Globus pallidus (tissue), 1 donor: Measurements from ENCODE around the gene KLF13.

ENCODE experiments used
- DNase-seq: peaks from one replicate; pipeline ENCODE4 v3.0.0-alpha.2; 2015; ENCODE audit warnings: low spot score

Gene KLF13

DNA sequence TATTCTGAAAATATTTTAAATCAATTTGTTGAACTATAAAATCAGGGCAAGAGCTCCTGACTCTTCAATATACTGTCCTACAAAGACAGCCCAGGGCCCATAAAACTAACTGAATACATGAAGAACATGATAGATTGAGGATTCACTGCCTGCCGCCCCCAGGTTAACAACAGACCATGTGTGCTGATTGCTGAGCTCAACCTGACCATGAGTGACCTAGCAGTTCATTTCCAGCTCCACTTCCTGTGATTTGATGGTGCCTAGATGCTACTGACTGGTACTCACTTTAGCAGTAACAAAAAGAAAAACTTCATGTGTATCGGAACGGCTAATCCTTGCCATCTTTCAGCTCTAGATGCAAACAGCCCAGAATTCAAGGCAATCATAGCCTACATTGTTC, 9.6 kb upstream of the KLF13 start:
- DNase-seq, result no peak

DNA sequence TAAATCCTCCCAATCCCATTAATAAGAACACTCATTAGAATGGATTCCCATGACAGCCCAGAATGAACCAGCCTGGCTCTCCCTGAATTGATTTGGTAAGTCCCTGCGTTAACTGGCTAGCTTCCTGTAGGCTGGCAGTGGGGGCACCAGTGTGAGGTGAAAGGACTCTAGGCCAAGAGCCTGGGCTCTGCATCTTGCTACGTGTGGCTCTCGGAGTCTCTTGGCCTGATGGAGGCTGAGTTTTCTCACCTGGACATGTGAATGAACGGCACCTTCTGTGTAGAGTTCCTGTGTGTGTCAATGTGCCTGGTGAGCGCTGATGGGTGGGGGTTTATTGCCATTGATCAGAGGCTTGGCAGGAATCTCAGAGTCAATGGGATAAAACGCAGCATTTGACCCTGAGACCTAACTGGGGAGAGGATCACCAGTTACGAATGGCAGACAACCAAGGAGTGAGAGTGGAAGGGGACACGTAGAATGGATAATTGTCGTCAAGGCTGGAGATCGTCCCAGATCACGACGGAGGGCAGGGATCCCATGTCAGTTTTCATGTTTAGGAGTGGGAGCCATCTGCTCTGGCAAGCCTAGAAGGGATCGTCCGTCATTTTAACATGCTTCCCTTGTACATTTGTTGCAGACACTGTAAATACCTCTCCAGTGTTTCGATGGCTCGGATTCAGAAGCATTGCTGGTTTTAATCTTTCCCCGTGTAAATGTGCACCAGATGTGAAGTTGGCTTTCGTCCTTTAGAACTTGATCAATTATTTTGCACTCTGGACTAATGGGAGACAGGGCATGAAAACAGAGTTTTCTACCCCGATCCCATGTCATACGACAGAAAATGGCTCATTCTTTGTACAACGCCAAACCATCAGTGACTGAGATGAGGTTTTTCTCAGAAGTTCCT, 9.0 kb upstream of the KLF13 start:
- DNase-seq, result no peak

- no peak for DNase-seq
These were observed 8.2 kb upstream of the KLF13 start for GRCh38 chr15:31318429-31318828.

DNA sequence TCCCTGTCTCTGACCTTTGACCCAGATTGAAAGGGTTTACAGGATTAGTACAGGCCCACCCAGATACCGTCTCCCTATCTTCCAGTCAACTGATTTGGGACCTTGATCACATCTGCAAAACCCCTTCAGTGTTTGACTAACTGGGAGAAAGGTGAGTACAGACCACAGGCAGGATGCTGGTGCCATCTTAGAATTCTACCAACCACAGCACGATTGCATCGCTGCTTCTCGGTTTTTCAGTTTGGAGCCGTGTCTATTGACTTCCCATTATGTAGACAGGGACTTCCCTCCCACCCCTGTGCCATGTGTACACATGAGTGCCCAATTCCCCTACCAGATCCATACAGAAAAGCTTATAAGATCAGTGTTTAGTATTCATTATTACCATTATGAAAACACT, 6.6 kb upstream of the KLF13 start:
- no peak for DNase-seq

DNA sequence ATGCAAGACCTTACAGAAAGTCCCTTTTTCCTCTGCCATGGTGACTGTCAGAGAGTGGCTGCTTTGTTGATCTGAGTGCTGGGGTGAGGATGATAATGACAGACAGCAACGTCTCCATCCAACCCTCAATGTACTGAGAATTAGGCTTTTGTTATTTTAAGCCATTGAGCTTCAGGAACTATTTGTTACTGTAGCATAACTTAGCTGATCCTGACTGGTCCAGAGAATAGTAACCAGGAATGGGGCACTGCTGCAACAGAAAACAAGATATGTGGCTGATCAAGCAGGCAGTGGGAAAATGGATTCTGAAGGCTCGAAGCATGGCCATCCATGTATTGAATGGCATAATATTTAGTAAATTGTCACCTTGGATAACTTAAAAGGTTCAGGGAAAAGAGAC, 5.2 kb upstream of the KLF13 start:
- DNase-seq, result no peak

DNA sequence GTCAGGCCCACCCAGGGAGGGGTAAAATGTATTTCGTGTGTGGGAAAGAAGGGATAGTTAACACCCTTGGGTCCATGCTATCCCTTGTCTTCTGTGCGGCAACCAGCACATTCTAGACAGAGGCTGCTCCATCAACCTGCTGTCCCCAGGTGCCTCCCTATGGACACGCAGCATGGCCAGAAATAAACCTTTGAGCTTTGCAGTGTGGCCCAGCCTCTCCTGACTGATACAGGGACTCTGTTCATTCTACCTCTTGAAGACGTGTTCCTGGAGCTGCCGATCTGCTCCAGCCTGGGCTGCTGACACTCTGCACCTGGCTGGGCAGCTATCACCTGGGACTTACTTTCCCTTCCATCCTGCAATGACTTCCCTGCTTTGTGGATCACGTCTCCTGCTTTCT, 4.1 kb upstream of the KLF13 start:
- DNase-seq, result no peak

- no peak for DNase-seq
These were observed 3.0 kb upstream of the KLF13 start for GRCh38 chr15:31323627-31324026.

DNA sequence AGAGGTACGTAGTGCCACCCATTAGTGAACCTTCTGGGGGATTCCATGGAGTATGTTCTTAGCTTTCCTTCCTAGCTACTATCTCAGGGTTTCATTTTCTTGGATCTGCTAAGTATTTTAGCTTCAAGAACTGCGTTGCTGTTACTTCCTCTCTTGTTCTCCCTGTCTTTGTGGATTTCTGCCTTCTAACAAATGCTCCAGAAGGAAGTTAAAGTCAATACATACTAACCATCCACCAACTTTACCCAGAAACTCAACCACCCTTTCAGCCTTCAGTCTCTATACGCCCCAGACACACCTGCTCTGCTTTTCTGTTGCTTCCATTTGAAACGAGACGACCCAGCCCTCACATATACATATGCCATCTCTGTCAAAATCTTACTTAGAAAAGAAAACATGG, 2.4 kb upstream of the KLF13 start:
- no peak for DNase-seq

DNA sequence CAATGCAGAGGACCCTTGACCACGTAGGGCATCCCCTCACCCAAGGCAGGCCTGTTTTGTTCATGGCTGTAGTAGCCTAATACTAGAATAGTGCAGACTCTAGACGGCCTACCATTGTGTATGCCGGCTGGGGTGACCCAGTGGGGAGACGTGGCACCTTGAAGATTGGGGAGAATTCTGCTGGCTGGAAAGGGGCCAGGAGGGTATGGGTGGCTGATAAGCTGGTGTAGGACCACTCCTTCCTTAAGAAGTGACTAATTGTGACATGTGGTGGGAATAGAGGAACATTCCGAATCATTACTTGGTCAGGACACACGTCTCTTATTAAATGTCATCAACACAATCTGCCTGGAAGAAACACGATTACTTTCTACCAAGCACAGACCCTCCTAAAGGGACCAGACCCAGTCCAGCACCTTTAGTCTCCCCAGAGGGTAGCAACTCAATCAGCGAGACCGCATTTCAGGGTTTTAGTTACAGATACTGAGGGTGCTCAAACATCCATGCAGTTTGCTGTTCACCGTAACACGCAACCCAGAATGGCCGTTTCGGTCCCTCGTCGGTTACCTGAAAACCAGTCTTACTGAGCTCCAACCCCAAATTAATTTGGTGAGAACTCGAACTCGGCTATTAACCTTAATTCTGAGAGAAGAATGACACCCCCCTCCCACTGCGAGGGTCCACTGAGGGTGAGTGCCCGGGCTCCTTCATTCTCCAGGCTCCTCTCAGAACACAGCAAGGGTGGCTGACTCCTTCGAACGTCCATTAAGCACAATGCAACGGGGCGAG, 1.6 kb upstream of the KLF13 start:
- no peak for DNase-seq

GRCh38 chr15:31325595-31326155, 960 bp upstream of the KLF13 start:
- DNase-seq, result peak; percentile 84

DNA sequence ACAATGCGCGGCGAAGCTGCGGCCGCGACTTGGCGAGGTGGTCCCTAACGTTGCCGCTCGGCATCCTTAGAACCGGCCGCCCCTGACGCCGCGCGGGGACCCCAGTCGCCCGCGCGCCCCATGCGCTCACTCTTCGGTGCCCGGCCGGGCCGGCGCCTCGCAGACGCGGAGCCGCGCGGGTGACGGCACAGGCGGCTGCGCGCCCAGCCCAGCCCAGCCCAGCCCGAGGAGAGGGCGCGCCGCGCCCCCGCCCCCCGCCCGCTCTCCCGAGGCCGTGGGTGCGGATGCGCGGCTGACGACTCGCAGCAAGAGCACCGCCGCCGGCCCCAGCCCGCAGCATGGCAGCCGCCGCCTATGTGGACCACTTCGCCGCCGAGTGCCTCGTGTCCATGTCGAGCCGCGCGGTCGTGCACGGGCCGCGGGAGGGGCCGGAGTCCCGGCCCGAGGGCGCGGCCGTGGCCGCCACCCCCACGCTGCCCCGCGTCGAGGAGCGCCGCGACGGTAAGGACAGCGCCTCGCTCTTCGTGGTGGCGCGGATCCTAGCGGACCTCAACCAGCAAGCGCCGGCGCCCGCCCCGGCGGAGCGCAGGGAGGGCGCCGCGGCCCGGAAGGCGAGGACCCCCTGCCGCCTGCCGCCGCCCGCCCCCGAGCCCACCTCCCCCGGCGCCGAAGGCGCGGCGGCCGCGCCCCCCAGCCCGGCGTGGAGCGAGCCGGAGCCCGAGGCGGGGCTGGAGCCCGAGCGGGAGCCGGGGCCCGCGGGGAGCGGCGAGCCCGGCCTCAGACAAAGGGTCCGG, 437 bp downstream of the KLF13 start:
- peak; percentile 84 for DNase-seq

GRCh38 chr15:31327669-31328427, 1.2 kb downstream of the KLF13 start:
- no peak for DNase-seq

- no peak for DNase-seq
These were observed 1.9 kb downstream of the KLF13 start for GRCh38 chr15:31328428-31328968.

DNA sequence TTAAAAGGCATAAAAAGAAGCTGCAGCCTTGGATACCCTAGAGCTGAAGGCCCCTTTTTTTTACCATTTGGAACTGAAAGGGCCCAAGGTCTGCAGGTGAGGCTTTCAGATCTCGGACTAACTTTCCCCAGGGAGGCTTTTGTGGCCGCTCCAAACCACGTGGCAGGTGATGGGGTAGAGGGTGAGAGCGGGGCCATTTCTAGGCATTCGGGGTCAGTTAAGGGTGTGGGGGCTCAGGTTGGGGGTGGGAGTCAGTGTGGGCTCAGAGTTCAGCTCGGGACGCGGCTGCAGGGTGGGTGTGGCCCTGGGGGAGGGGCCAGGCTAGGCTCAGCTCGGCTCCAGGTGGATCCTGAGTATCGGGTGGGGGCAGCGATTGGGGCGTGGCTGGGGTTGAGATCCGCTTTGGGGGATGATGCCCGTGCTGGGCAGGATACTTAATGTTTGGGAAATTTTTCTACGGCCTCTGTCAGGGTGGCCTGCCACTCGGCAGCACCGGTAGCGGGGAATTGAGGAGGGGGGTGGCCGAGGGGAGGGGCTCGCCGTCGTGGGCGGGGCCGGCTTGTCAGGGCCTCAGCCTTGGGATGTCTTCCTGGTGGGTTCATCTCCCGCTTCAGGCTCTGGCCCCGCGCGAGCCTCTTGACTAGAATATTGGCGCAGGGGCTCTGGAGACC, 2.5 kb downstream of the KLF13 start:
- no peak for DNase-seq

GRCh38 chr15:31329640-31330010, 3.0 kb downstream of the KLF13 start:
- DNase-seq, result no peak

DNA sequence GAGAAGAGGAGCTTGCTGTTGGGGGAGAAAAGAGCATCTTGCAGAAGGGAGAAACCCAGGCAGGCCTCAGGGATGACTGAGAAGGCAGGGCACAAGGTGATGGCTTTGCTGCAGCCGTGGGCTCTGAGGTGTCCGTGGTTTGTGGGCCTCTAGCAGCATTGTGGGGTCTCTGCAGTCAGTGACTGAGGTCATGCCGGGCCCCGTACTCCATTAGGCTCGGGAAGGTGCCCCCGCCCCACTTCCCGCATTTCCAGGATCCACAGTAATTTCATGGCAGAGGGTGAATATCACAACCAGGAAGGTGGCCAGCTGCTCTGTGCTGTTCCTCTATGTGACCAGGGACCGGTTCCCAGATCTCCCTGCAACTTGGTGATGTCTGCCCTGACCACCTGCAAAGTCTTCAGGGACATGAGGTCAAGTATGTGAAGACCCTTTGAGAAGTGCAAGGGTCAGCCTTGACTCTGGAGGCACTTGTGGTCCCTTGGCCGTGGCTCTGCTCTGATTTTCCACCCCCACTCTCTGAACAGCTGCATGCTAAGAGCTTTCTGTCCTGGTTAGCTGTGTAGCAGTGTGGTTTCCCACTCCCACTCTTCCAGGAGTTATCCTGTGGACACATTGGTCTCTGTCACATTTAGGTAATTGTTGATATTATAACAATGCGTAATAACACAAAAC, 3.6 kb downstream of the KLF13 start:
- DNase-seq, result no peak

DNA sequence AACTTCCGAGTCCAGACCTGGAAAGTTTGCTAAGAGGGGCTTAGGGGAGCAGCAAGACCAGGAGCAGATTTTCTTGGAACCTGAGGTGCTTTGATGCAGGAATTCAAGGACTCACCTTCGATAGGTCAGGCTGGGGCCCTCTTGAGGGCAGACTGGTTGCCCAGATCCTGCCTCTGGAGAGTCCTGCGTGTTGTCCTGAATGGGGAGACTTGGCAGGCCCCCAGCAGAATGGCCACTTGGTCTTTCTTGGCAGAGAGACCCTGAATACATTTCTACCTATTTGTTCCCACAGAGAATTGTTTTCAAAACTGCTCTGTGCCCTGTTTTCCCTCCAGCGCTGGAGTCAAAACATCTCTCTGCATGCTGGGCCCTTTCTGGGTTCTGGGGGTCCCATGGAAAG, 4.2 kb downstream of the KLF13 start:
- no peak for DNase-seq

DNA sequence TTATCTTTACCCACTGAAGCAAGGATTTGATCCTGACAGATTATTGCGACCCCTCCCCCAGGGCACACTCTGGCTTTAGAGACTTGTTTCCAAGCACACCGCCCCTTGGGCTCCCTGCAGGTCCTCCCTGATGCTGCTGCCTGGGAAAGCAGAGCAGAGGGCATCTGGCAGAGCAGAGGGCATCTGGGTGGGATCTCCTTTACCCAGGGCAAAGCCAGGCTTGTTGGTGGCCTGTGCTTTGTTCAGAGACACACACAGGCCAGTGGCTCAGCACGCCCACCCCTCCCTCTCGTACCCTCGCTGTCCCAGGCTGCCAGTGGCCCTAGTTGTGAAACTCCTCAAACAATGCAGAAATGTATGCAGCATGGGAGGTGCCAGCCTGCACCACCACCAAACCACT, 4.8 kb downstream of the KLF13 start:
- no peak for DNase-seq

DNA sequence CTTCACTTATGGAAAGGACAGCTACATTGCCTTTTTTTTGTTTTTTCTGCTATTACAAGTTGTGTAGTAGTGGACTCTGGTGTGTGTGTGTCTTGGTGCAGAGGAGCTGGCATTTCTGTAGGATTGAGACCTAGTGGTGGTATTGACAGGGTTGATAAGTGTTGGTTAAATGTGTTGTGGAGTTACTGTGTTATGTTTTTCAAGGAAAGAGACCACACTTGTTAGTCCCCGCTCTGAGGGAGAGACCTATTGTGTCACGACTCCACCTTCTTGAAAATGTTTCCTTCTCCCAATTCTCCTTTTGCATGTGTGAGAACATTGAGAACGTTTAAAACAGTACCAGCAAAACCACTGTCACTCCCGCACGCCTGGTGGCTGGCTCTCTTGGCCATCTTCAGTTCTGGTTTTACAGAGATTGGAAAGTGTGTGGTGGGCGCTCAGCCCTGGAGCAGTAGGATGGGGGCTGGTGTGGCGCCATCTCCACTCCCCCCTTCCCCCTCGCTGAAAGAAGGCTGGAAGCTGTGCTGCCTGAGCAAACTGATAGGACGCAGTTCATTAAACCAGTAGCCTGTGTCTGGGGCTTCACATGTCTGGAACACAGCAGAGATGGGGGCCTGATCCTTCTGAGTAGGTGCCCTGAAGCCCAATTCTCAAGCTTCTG, 5.5 kb downstream of the KLF13 start:
- DNase-seq, result no peak

GRCh38 chr15:31332681-31333071, 6.0 kb downstream of the KLF13 start:
- no peak for DNase-seq
